H9 (cell line): ENCODE results near the gene MAP3K10. TPM values are rescaled to one million over a fixed set of nuclear protein-coding genes. Genes with fewer than 3 reads are reported as not detected.

Source experiments
- DNase-seq: peaks from one replicate; pipeline ENCODE4 v3.0.0-alpha.2; 2017
- H2AFZ ChIP-seq: one replicate; pipeline ENCODE4 v1.6.1; 2013; ENCODE audit warnings: mild to moderate bottlenecking, low read length, control low read depth, moderate library complexity
- H2AK5ac ChIP-seq: 2 replicates; pipeline ENCODE4 v1.6.1; 2013; ENCODE audit warnings: low read length, control low read depth, mixed read lengths; ENCODE audit not compliant: insufficient read length
- H2BK120ac ChIP-seq: one replicate; pipeline ENCODE4 v1.6.1; 2013; ENCODE audit warnings: low read depth, mild to moderate bottlenecking, low read length, control low read depth, inconsistent platforms; ENCODE audit not compliant: poor library complexity, severe bottlenecking
- H2BK12ac ChIP-seq: 2 replicates; pipeline ENCODE4 v1.6.1; 2013; ENCODE audit warnings: low read length, control low read depth, mixed read lengths, low read depth; ENCODE audit not compliant: insufficient read length
- H2BK15ac ChIP-seq: 2 replicates; pipeline ENCODE4 v1.6.1; 2013; ENCODE audit warnings: low read depth, low read length, control low read depth
- H2BK20ac ChIP-seq: one replicate; pipeline ENCODE4 v1.6.1; 2013; ENCODE audit warnings: low read depth, mild to moderate bottlenecking, low read length, control low read depth, inconsistent platforms; ENCODE audit not compliant: poor library complexity, severe bottlenecking
- H2BK5ac ChIP-seq: 2 replicates; pipeline ENCODE4 v1.6.1; 2013; ENCODE audit warnings: low read length, control low read depth, mixed read lengths; ENCODE audit not compliant: insufficient read length
- H3K14ac ChIP-seq: 2 replicates; pipeline ENCODE4 v1.6.1; 2013; ENCODE audit warnings: low read length, control low read depth; ENCODE audit not compliant: insufficient read depth
- H3K18ac ChIP-seq: 2 replicates; pipeline ENCODE4 v1.6.1; 2013; ENCODE audit warnings: low read depth, mild to moderate bottlenecking, mixed read lengths, low read length, control low read depth; ENCODE audit not compliant: insufficient read length
- H3K23ac ChIP-seq: 2 replicates; pipeline ENCODE4 v1.6.1; 2013; ENCODE audit warnings: low read length, control low read depth, mixed read lengths, low read depth; ENCODE audit not compliant: insufficient read length
- H3K23me2 ChIP-seq: 2 replicates; pipeline ENCODE4 v1.6.1; 2013; ENCODE audit warnings: low read depth, mild to moderate bottlenecking, mixed read lengths, low read length, control low read depth; ENCODE audit not compliant: insufficient read length, poor library complexity, severe bottlenecking
- H3K27ac ChIP-seq: 2 replicates; pipeline ENCODE4 v1.5.1; 2013; ENCODE audit warnings: low read length, control low read depth, mixed read lengths, low read depth; ENCODE audit not compliant: insufficient read length
- H3K27me3 ChIP-seq: 2 replicates; pipeline ENCODE4 v1.6.1; 2013; ENCODE audit warnings: low read length, control low read depth, inconsistent platforms; ENCODE audit not compliant: insufficient read depth
- H3K4ac ChIP-seq: 2 replicates; pipeline ENCODE4 v1.6.1; 2013; ENCODE audit warnings: low read depth, mild to moderate bottlenecking, control low read depth, inconsistent platforms, low read length, moderate library complexity
- H3K4me1 ChIP-seq: 2 replicates; pipeline ENCODE4 v1.6.1; 2013; ENCODE audit warnings: low read length, control low read depth, inconsistent platforms; ENCODE audit not compliant: insufficient read depth
- H3K4me2 ChIP-seq: 2 replicates; pipeline ENCODE4 v1.6.1; 2013; ENCODE audit warnings: low read length, control low read depth, mixed read lengths; ENCODE audit not compliant: insufficient read length, insufficient read depth
- H3K56ac ChIP-seq: 2 replicates; pipeline ENCODE4 v1.6.1; 2013; ENCODE audit warnings: low read depth, mild to moderate bottlenecking, mixed read lengths, low read length, control low read depth; ENCODE audit not compliant: insufficient read length
- H3K79me1 ChIP-seq: 2 replicates; pipeline ENCODE4 v1.6.1; 2013; ENCODE audit warnings: low read depth, mild to moderate bottlenecking, moderate library complexity, low read length, control low read depth, inconsistent platforms; ENCODE audit not compliant: insufficient read depth, poor library complexity, severe bottlenecking
- H3K79me2 ChIP-seq: 2 replicates; pipeline ENCODE4 v1.6.1; 2013; ENCODE audit warnings: low read length, control low read depth, inconsistent platforms; ENCODE audit not compliant: insufficient read depth
- H3K9ac ChIP-seq: 2 replicates; pipeline ENCODE4 v1.6.1; 2013; ENCODE audit warnings: low read length, control low read depth, mixed read lengths; ENCODE audit not compliant: insufficient read length; ENCODE audit errors: extremely low read depth
- H3K9me3 ChIP-seq: one replicate; pipeline ENCODE4 v1.6.1; 2013; ENCODE audit warnings: low read depth, low read length, inconsistent platforms; ENCODE audit not compliant: control insufficient read depth
- H3T11ph ChIP-seq: one replicate; pipeline ENCODE4 v1.6.1; 2013; ENCODE audit warnings: mild to moderate bottlenecking, low read length, control low read depth, inconsistent platforms
- H4K20me1 ChIP-seq: one replicate; pipeline ENCODE4 v1.6.1; 2013; ENCODE audit not compliant: control insufficient read depth, insufficient read length, insufficient read depth
- H4K5ac ChIP-seq: 2 replicates; pipeline ENCODE4 v1.6.1; 2013; ENCODE audit warnings: low read depth, mild to moderate bottlenecking, mixed read lengths, low read length, control low read depth; ENCODE audit not compliant: insufficient read length
- H4K8ac ChIP-seq: replicated peaks from 2 replicates; pipeline ENCODE4 v1.6.1; 2013; ENCODE audit warnings: low read length, control low read depth, mixed read lengths, low read depth; ENCODE audit not compliant: insufficient read length
- H4K91ac ChIP-seq: 2 replicates; pipeline ENCODE4 v1.6.1; 2013; ENCODE audit warnings: low read depth, mild to moderate bottlenecking, moderate library complexity, mixed read lengths, low read length, control low read depth; ENCODE audit not compliant: insufficient read length
- H3K27ac Mint-ChIP-seq, 3 experiments: 2 replicates in 2 of 3; 3 replicates in 1 of 3; pipeline ENCODE4 v1.8.0; 2020 to 2021; ENCODE audit warnings: mixed read lengths in 3 of 3, mild to moderate bottlenecking in 1 of 3, moderate library complexity in 1 of 3
- H3K27me3 Mint-ChIP-seq: 2 replicates; pipeline ENCODE4 v1.8.0; 2021; ENCODE audit warnings: low read depth, mild to moderate bottlenecking, moderate library complexity, mixed read lengths
- H3K36me3 Mint-ChIP-seq, 3 experiments: 2 replicates in 2 of 3; 3 replicates in 1 of 3; pipeline ENCODE4 v1.8.0; 2020 to 2021; ENCODE audit warnings: low read depth in 3 of 3, mixed read lengths in 3 of 3; ENCODE audit not compliant: insufficient read depth in 1 of 3
- H3K4me1 Mint-ChIP-seq, 2 experiments: 2 replicates each; pipeline ENCODE4 v1.8.0; 2020; ENCODE audit warnings: mixed read lengths in 2 of 2
- H3K4me3 Mint-ChIP-seq, 2 experiments: 2 replicates in 1 of 2; 3 replicates in 1 of 2; pipeline ENCODE4 v1.8.0; 2020 to 2021; ENCODE audit warnings: mild to moderate bottlenecking in 2 of 2, mixed read lengths in 2 of 2, moderate library complexity in 1 of 2
- H3K9me3 Mint-ChIP-seq, 2 experiments: 2 replicates in 1 of 2; 3 replicates in 1 of 2; pipeline ENCODE4 v1.8.0; 2020; ENCODE audit warnings: mild to moderate bottlenecking in 2 of 2, mixed read lengths in 2 of 2, moderate library complexity in 1 of 2
- CTCF ChIP-seq: fragments of 200-600 bp; sonication (generic); conservative IDR thresholded peaks from 3 replicates; pipeline ENCODE4 v1.8.0; 2021; ENCODE audit warnings: antibody characterized with exemption, mild to moderate bottlenecking
- WGBS: extraction: QIAGEN DNeasy Blood & Tissue Kit; methylation state at CpG from one replicate; pipeline ENCODE4 v1.1.7; 2013; ENCODE audit warnings: missing lambda C conversion rate, low lambda C conversion rate, mixed read lengths; ENCODE audit not compliant: insufficient read length; ENCODE audit errors: extremely low coverage; 5-methylcytosine and 5-hydroxymethylcytosine counted together
- total RNA-seq: library from RNA; stranded (reverse); gene quantifications from 2 replicates; pipeline ENCODE4 v1.2.1, GENCODE V29; 2021

MAP3K10 gene
- total RNA-seq, 1 experiment from 2014 or later = 19.0 TPM

GRCh38 chr19:40263440-40264313, 72.5 kb downstream of the MAP3K10 start:
- H3K27ac Mint-ChIP-seq = peak overlapping the region in 2 of 3 experiments; percentile 51 to 70; a peak in 3 of 7 replicates
- no CpG with 5 or more reads among the region's 24 CpGs for WGBS

More at GRCh38 chr19:40263440-40264313, 72.5 kb downstream of the MAP3K10 start:
- peaks cover 2% of the 10 kb centered on the region for H4K20me1 ChIP-seq
- no peak overlapping the region for H3K4me3 Mint-ChIP-seq
- no peak overlapping the region for H2BK20ac ChIP-seq
- no peaks in the 10 kb centered on the region for H3K4me1 ChIP-seq
- no peak overlapping the region for H2BK15ac ChIP-seq
- no peak overlapping the region for H3K4ac ChIP-seq
- H3K4me2 ChIP-seq = no peak overlapping the region
- no peaks in the 10 kb centered on the region for H3K23me2 ChIP-seq
- no peak overlapping the region for H2AFZ ChIP-seq
- H3K14ac ChIP-seq = no peak overlapping the region
- no peaks in the 10 kb centered on the region for H3K9me3 ChIP-seq
- peaks cover 18 to 39% (median 32%) of the 10 kb centered on the region in 3 experiments for H3K36me3 Mint-ChIP-seq
- H4K8ac ChIP-seq = no peak overlapping the region
- no peak overlapping the region for H2AK5ac ChIP-seq
- no peaks in the 10 kb centered on the region for H3K79me1 ChIP-seq
- no peak overlapping the region for H4K5ac ChIP-seq
- no peak overlapping the region for H3K23ac ChIP-seq
- H3T11ph ChIP-seq = no peak overlapping the region
- no peaks in the 10 kb centered on the region; the same call in 1 of the 2 replicates for H3K27me3 Mint-ChIP-seq
- no peaks in the 10 kb centered on the region for H3K79me2 ChIP-seq
- no peak overlapping the region for H2BK12ac ChIP-seq
- H2BK5ac ChIP-seq = no peak overlapping the region
- TF ChIP-seq CTCF = no peak
- no peak overlapping the region for H3K56ac ChIP-seq
- no peaks in the 10 kb centered on the region for H3K9me3 Mint-ChIP-seq
- H2BK120ac ChIP-seq = no peak overlapping the region
- no peak overlapping the region for H3K18ac ChIP-seq
- H3K9ac ChIP-seq = no peak overlapping the region
- no peak overlapping the region for H3K27ac ChIP-seq
- no peak for DNase-seq
- H3K27me3 ChIP-seq = no peaks in the 10 kb centered on the region
- H4K91ac ChIP-seq = no peak overlapping the region
- peaks cover 17 to 21% of the 10 kb centered on the region in 2 experiments for H3K4me1 Mint-ChIP-seq
